ENCODE results near the gene FHIT. TPM values are rescaled to one million over a fixed set of nuclear protein-coding genes. Genes with fewer than 3 reads are reported as not detected.
A peak's percentile ranks its signal among the peaks of the same experiment; 100 is the strongest.

The FHIT gene
- total and polyA plus RNA-seq, 2 experiments from 2014 or later: 0.22 to 0.90 TPM

- no peak overlapping the region for H3K4me3 ChIP-seq
- no peaks in the 10 kb centered on the region for H3K9me3 ChIP-seq (ENCODE audit: low read depth)
- no peaks in the 10 kb centered on the region for H3K9me2 ChIP-seq (ENCODE audit: insufficient read depth)
- WGBS, 2 experiments (ENCODE audit: low coverage in 1 of 2, low lambda C conversion rate in 2 of 2, missing lambda C conversion rate in 2 of 2): 34 to 39% methylated on average over 2 of the region's 2 CpGs
- H3F3A ChIP-seq (ENCODE audit: insufficient read depth): 0 out of 2 replicates have a peak, but pooled peaks cover 6% of the 10 kb centered on the region
- H3K79me2 ChIP-seq (ENCODE audit: insufficient read depth): no peaks in the 10 kb centered on the region
- H3K36me3 ChIP-seq (ENCODE audit: low read depth): no peaks in the 10 kb centered on the region
- H3K4me2 ChIP-seq (ENCODE audit: unreplicated experiment): no peak overlapping the region
- TF ChIP-seq EZH2 (IDR thresholded peaks at IDR 0.05; ENCODE audit: insufficient read depth, poor library complexity, severe bottlenecking): no peak
- TF ChIP-seq EZH2phosphoT487 (IDR thresholded peaks at IDR 0.05; ENCODE audit: insufficient read depth, low read depth): no peak
- peaks cover 12% of the 10 kb centered on the region; the same call in 1 of the 2 replicates for H3K4me1 ChIP-seq (ENCODE audit: insufficient read depth)
- H3K27ac ChIP-seq: no peak overlapping the region
- H4K20me1 ChIP-seq (ENCODE audit: insufficient read depth): no peaks in the 10 kb centered on the region
- no peak overlapping the region for H3K9ac ChIP-seq
- DNase-seq: no peak
- in situ Hi-C loops (cut with MboI): no loop called here
- H2AFZ ChIP-seq: no peak overlapping the region
- no peaks in the 10 kb centered on the region for H3K27me3 ChIP-seq (replicated peaks; ENCODE audit: insufficient read depth)
These were observed 1450.8 kb downstream of the FHIT start for GRCh38 chr3:59800481-59800880.

- 87 to 89% methylated on average over 6 of the region's 6 CpGs for WGBS, 2 experiments (ENCODE audit: low coverage in 1 of 2, low lambda C conversion rate in 2 of 2, missing lambda C conversion rate in 2 of 2)
- no peaks in the 10 kb centered on the region for H3K79me2 ChIP-seq (ENCODE audit: insufficient read depth)
- no peak overlapping the region for H3K9ac ChIP-seq
- H3K27ac ChIP-seq: no peak overlapping the region
- TF ChIP-seq EZH2phosphoT487 (IDR thresholded peaks at IDR 0.05; ENCODE audit: insufficient read depth, low read depth) (no peak), EZH2 (IDR thresholded peaks at IDR 0.05; ENCODE audit: insufficient read depth, poor library complexity, severe bottlenecking) (no peak)
- H2AFZ ChIP-seq: no peak overlapping the region
- H3K4me3 ChIP-seq: no peak overlapping the region
- no peaks in the 10 kb centered on the region for H3K36me3 ChIP-seq (ENCODE audit: low read depth)
- in situ Hi-C loops (cut with MboI): no loop called here
- H3K4me1 ChIP-seq (ENCODE audit: insufficient read depth): peaks cover 12% of the 10 kb centered on the region; the same call in 1 of the 2 replicates
- H3F3A ChIP-seq (ENCODE audit: insufficient read depth): 0 out of 2 replicates have a peak, but pooled peaks cover 6% of the 10 kb centered on the region
- H3K4me2 ChIP-seq (ENCODE audit: unreplicated experiment): no peak overlapping the region
- H3K9me3 ChIP-seq (ENCODE audit: low read depth): no peaks in the 10 kb centered on the region
- DNase-seq: no peak
- H3K27me3 ChIP-seq (replicated peaks; ENCODE audit: insufficient read depth): no peaks in the 10 kb centered on the region
- no peaks in the 10 kb centered on the region for H3K9me2 ChIP-seq (ENCODE audit: insufficient read depth)
- H4K20me1 ChIP-seq (ENCODE audit: insufficient read depth): no peaks in the 10 kb centered on the region
These were observed 1452.7 kb downstream of the FHIT start for GRCh38 chr3:59798372-59799086.

GRCh38 chr3:59797533-59797932, 1453.7 kb downstream of the FHIT start:
- no peaks in the 10 kb centered on the region for H3K9me3 ChIP-seq (ENCODE audit: low read depth)
- H3K4me2 ChIP-seq (ENCODE audit: unreplicated experiment): no peak overlapping the region
- 0 out of 2 replicates have a peak, but pooled peaks cover 6% of the 10 kb centered on the region for H3F3A ChIP-seq (ENCODE audit: insufficient read depth)
- WGBS, 2 experiments (ENCODE audit: low coverage in 1 of 2, low lambda C conversion rate in 2 of 2, missing lambda C conversion rate in 2 of 2): 86 to 89% methylated on average over 5 of the region's 5 CpGs
- no peaks in the 10 kb centered on the region for H3K79me2 ChIP-seq (ENCODE audit: insufficient read depth)
- H3K36me3 ChIP-seq (ENCODE audit: low read depth): no peaks in the 10 kb centered on the region
- H3K4me1 ChIP-seq (ENCODE audit: insufficient read depth): peaks cover 12% of the 10 kb centered on the region; the same call in 1 of the 2 replicates
- no peak for DNase-seq
- no peaks in the 10 kb centered on the region for H3K27me3 ChIP-seq (replicated peaks; ENCODE audit: insufficient read depth)
- H3K9ac ChIP-seq: no peak overlapping the region
- H3K9me2 ChIP-seq (ENCODE audit: insufficient read depth): no peaks in the 10 kb centered on the region
- H3K27ac ChIP-seq: no peak overlapping the region
- TF ChIP-seq EZH2 (IDR thresholded peaks at IDR 0.05; ENCODE audit: insufficient read depth, poor library complexity, severe bottlenecking) (no peak), EZH2phosphoT487 (IDR thresholded peaks at IDR 0.05; ENCODE audit: insufficient read depth, low read depth) (no peak)
- in situ Hi-C loops (cut with MboI): no loop called here
- H3K4me3 ChIP-seq: no peak overlapping the region
- H2AFZ ChIP-seq: no peak overlapping the region
- no peaks in the 10 kb centered on the region for H4K20me1 ChIP-seq (ENCODE audit: insufficient read depth)

GRCh38 chr3:59796456-59796855, 1454.8 kb downstream of the FHIT start:
- 18 to 27% methylated on average over 2 of the region's 2 CpGs for WGBS, 2 experiments (ENCODE audit: low coverage in 1 of 2, low lambda C conversion rate in 2 of 2, missing lambda C conversion rate in 2 of 2)
- no peaks in the 10 kb centered on the region for H3K79me2 ChIP-seq (ENCODE audit: insufficient read depth)
- no peak for TF ChIP-seq EZH2phosphoT487 (IDR thresholded peaks at IDR 0.05; ENCODE audit: insufficient read depth, low read depth)
- TF ChIP-seq EZH2 (IDR thresholded peaks at IDR 0.05; ENCODE audit: insufficient read depth, poor library complexity, severe bottlenecking): no peak
- H3F3A ChIP-seq (ENCODE audit: insufficient read depth): 0 out of 2 replicates have a peak, but pooled peaks cover 6% of the 10 kb centered on the region
- no peaks in the 10 kb centered on the region for H4K20me1 ChIP-seq (ENCODE audit: insufficient read depth)
- H3K9me3 ChIP-seq (ENCODE audit: low read depth): no peaks in the 10 kb centered on the region
- H3K4me1 ChIP-seq (ENCODE audit: insufficient read depth): peaks cover 12% of the 10 kb centered on the region; the same call in 1 of the 2 replicates
- peak overlapping the region; percentile 67 for H2AFZ ChIP-seq
- H3K27me3 ChIP-seq (replicated peaks; ENCODE audit: insufficient read depth): no peaks in the 10 kb centered on the region
- in situ Hi-C loops (cut with MboI): no loop called here
- H3K9me2 ChIP-seq (ENCODE audit: insufficient read depth): no peaks in the 10 kb centered on the region
- no peak overlapping the region for H3K9ac ChIP-seq
- peak overlapping the region; percentile 20 for H3K27ac ChIP-seq
- peak overlapping the region; percentile 30 for H3K4me2 ChIP-seq (ENCODE audit: unreplicated experiment)
- DNase-seq: peak; percentile 32
- no peaks in the 10 kb centered on the region for H3K36me3 ChIP-seq (ENCODE audit: low read depth)
- H3K4me3 ChIP-seq: no peak overlapping the region

Measured in GM23248 (cell line).